ENCODE results near the gene TTYH2.

DNA sequence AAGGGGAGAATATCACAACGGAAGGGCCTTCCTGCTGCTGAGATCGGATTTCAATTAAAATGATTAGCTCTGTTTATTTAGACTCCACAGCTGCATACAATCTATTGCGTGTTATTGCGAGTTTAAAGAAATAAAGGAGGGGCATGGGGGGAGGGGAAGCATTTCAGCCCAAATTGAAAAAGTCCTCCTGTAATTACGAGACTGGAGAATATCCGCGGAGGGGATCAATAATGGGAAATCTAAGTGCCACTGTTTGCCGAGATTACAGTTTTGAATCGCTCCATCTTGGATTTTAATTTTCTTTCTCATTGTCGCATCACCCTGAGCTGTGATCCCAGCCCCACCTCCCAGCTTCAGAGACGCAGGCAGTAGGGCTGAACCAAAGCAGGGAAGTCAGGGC lies 25.6 kb upstream of the TTYH2 start:
- TF ChIP-seq, protein P1, sequence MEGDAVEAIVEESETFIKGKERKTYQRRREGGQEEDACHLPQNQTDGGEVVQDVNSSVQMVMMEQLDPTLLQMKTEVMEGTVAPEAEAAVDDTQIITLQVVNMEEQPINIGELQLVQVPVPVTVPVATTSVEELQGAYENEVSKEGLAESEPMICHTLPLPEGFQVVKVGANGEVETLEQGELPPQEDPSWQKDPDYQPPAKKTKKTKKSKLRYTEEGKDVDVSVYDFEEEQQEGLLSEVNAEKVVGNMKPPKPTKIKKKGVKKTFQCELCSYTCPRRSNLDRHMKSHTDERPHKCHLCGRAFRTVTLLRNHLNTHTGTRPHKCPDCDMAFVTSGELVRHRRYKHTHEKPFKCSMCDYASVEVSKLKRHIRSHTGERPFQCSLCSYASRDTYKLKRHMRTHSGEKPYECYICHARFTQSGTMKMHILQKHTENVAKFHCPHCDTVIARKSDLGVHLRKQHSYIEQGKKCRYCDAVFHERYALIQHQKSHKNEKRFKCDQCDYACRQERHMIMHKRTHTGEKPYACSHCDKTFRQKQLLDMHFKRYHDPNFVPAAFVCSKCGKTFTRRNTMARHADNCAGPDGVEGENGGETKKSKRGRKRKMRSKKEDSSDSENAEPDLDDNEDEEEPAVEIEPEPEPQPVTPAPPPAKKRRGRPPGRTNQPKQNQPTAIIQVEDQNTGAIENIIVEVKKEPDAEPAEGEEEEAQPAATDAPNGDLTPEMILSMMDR (IDR thresholded peaks at IDR 0.05) = no peak
- TF ChIP-seq EP300 (IDR thresholded peaks at IDR 0.05) = no peak
- TF ChIP-seq POLR2A (IDR thresholded peaks at IDR 0.05) = no peak

Measured in tibial nerve (tissue), 4 donors.